Measurements from ENCODE around the gene CLEC20A. TPM values are rescaled to one million over a fixed set of nuclear protein-coding genes. Genes with fewer than 3 reads are reported as not detected.
A peak's percentile ranks its signal among the peaks of the same experiment; 100 is the strongest.

The CLEC20A gene
- total RNA-seq, 1 donor = not detected

GRCh38 chr1:178540646-178541045 lies 43.9 kb upstream of the CLEC20A start:
- no peak overlapping the region for H3K4me3 ChIP-seq (ENCODE audit: low read depth, low read length)

GRCh38 chr1:178540204-178540603 lies 43.4 kb upstream of the CLEC20A start:
- DNase-seq (ENCODE audit: low read depth) = no peak
- H3K4me3 ChIP-seq (ENCODE audit: low read depth, low read length) = no peak overlapping the region
- TF ChIP-seq, protein P1, sequence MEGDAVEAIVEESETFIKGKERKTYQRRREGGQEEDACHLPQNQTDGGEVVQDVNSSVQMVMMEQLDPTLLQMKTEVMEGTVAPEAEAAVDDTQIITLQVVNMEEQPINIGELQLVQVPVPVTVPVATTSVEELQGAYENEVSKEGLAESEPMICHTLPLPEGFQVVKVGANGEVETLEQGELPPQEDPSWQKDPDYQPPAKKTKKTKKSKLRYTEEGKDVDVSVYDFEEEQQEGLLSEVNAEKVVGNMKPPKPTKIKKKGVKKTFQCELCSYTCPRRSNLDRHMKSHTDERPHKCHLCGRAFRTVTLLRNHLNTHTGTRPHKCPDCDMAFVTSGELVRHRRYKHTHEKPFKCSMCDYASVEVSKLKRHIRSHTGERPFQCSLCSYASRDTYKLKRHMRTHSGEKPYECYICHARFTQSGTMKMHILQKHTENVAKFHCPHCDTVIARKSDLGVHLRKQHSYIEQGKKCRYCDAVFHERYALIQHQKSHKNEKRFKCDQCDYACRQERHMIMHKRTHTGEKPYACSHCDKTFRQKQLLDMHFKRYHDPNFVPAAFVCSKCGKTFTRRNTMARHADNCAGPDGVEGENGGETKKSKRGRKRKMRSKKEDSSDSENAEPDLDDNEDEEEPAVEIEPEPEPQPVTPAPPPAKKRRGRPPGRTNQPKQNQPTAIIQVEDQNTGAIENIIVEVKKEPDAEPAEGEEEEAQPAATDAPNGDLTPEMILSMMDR (IDR thresholded peaks at IDR 0.05; ENCODE audit: insufficient read depth, low read depth, low read length) = no peak

More at GRCh38 chr1:178540646-178541045, 43.9 kb upstream of the CLEC20A start:
- DNase-seq (ENCODE audit: low read depth) = peak; percentile 84
- TF ChIP-seq, protein P1 (IDR thresholded peaks at IDR 0.05; ENCODE audit: insufficient read depth, low read depth, low read length) = no peak

DNA sequence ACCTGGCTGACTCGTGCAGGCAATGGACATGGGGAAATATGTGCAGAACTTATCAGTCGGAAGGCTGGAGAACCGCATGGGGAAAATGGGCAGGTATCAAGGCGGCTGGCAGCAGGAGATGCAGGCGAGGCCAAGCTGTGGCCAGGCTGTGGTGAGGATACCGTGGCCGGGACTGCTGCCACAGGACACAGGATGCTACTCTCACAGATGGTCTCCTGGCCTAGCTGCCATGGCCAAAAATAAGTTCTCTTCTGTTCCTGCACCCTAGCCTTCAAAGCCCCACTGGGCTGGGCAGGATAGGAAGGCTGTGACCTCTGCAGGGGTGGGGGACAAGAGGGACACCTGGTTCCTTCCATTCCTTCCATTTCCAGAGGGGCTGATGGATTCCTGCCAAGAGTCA lies 42.5 kb upstream of the CLEC20A start:
- H3K4me3 ChIP-seq (ENCODE audit: low read depth, low read length) = no peak overlapping the region
- TF ChIP-seq, protein P1 (IDR thresholded peaks at IDR 0.05; ENCODE audit: insufficient read depth, low read depth, low read length) = no peak
- no peak for DNase-seq (ENCODE audit: low read depth)

GRCh38 chr1:178538192-178538916 lies 41.6 kb upstream of the CLEC20A start:
- H3K4me3 ChIP-seq (ENCODE audit: low read depth, low read length) = no peak overlapping the region
- TF ChIP-seq, protein P1 (IDR thresholded peaks at IDR 0.05; ENCODE audit: insufficient read depth, low read depth, low read length) = no peak
- peak; percentile 73 for DNase-seq (ENCODE audit: low read depth)

DNA sequence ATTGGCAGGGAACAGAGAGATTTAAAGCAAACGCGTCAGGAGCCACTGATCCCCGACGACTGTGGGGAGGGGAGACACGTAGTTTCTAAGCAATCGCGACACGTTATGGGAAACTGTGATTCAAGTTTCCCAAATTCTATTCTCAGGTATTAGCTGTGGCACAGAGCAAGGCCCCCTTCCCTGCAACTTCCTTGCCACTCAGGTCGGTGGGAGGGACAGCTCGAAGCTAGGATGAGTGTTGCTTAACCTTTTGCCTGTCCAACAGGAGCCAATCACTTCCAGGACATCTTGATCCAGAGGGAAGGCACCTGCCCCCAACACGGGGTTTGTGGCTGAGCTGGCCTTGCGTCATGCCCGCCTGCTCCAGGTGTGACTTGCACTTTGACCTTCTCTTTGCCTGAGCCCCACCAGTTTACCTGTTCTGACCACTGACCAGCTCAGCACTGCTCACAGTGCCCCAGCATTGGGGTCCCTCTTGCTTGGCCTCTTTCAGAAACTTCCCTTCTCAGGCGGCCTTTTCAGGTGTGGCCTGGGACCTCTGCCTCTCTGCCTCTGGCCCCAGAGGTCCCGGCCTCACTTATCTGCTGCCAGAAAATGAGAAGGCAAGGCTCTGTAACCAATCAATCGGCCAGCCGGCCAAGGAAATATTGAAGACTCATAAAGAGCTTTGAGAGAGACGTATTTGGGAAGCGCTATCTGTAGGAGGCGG lies 40.8 kb upstream of the CLEC20A start:
- H3K4me3 ChIP-seq (ENCODE audit: low read depth, low read length) = no peak overlapping the region
- DNase-seq (ENCODE audit: low read depth) = no peak
- TF ChIP-seq, protein P1 (IDR thresholded peaks at IDR 0.05; ENCODE audit: insufficient read depth, low read depth, low read length) = no peak

DNA sequence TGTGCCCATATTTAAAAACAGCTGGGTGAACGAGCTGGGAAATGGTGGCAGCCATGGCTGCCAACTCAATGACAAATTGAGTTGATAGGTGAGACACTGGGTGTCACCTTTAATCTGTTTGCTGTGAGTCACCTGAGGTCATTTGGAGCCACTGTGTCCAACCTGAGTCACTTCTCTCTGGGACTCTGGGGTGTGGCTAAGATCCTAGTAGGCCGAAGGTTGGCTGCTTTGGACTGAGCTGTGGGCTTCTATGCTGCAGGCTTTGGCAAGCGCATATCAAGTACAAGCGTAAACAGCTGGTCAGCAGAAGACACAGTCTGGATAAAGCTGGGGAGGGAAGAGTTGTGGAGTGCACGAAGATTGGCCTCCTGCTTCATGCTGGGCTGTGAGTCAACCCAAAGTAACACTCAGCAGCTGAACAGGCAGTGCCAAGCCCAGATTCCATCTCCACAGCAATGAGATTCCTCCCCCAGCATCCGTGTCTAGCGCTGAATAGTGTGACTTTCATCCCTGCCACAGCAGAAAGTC lies 40.1 kb upstream of the CLEC20A start:
- TF ChIP-seq, protein P1 (IDR thresholded peaks at IDR 0.05; ENCODE audit: insufficient read depth, low read depth, low read length) = no peak
- H3K4me3 ChIP-seq (ENCODE audit: low read depth, low read length) = no peak overlapping the region
- peak; percentile 92 for DNase-seq (ENCODE audit: low read depth)

All from fibroblast of villous mesenchyme (primary cell).